GM10266 (cell line): ENCODE data around the gene ADGRL2.

Source experiments
- DNase-seq: peaks from one replicate; pipeline ENCODE4 v3.0.0; 2012; ENCODE audit errors: extremely low spot score
- TF ChIP-seq, protein P1 (sequence below): IDR thresholded peaks from 2 replicates; pipeline ENCODE4 v1.5.1; 2012; ENCODE audit warnings: mild to moderate bottlenecking, low read depth; ENCODE audit not compliant: control insufficient read depth, insufficient read depth; ENCODE audit errors: missing control alignments

Gene ADGRL2

DNA sequence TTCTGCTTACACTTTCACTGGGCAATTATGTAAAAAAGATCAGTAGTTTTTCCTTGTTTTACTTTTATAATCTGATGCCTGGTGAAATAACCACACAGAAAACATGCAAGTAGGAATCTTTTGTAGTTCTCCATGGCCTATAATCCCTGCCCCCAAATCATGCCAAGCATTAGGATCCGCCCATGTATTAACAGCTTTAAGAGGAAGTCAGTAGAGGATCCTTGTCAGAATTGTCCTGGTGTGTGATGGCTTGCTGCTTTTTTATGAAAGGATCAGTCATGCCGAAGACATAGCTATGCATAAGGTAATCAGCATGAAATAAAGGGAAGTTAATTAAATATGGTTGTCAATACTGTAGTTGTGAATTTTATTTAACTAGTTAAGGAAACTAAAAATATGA, 20.0 kb downstream of the ADGRL2 start:
- TF ChIP-seq, protein P1, sequence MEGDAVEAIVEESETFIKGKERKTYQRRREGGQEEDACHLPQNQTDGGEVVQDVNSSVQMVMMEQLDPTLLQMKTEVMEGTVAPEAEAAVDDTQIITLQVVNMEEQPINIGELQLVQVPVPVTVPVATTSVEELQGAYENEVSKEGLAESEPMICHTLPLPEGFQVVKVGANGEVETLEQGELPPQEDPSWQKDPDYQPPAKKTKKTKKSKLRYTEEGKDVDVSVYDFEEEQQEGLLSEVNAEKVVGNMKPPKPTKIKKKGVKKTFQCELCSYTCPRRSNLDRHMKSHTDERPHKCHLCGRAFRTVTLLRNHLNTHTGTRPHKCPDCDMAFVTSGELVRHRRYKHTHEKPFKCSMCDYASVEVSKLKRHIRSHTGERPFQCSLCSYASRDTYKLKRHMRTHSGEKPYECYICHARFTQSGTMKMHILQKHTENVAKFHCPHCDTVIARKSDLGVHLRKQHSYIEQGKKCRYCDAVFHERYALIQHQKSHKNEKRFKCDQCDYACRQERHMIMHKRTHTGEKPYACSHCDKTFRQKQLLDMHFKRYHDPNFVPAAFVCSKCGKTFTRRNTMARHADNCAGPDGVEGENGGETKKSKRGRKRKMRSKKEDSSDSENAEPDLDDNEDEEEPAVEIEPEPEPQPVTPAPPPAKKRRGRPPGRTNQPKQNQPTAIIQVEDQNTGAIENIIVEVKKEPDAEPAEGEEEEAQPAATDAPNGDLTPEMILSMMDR = no peak
- no peak for DNase-seq

DNA sequence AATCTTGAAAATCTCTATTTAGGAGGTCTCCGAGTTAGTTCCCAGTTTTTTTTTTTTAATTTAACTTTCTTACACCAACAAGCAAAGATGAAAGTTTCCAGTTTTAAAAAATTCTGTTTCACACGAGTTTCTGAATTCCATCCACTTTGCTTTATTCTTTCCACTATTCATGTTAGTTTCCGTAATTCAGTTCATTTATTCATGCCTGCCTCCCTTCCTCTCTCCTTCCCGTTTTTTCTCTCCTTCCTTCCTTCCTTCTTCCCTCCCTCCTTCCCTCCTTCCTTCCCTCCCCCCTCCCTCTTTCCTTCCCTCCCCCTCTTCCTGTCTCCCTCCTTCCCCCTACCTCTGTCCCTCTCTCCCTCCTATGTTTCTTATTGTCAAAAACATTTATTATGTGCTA, 22.3 kb downstream of the ADGRL2 start:
- DNase-seq = no peak
- TF ChIP-seq, protein P1 = no peak

DNA sequence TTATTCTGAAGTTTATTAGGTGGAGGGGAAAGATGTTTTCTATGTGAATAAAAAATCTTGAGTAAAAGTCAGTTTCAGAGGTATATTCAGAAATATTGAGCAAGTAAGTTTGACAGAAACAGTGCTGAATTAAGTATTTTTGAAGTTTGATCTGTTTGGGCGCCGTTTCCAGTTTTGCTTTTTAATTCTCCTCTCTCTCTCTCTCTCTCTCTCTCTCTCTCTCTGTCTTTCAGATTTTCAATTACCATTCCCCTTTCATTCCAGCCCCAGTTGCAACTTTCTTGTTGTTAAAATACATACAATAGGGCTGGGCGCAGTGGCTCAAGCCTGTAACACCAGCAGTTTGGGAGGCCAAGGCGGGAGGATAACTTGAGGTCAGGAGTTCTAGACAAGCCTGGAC, 24.0 kb downstream of the ADGRL2 start:
- TF ChIP-seq, protein P1 = no peak
- DNase-seq = no peak

DNA sequence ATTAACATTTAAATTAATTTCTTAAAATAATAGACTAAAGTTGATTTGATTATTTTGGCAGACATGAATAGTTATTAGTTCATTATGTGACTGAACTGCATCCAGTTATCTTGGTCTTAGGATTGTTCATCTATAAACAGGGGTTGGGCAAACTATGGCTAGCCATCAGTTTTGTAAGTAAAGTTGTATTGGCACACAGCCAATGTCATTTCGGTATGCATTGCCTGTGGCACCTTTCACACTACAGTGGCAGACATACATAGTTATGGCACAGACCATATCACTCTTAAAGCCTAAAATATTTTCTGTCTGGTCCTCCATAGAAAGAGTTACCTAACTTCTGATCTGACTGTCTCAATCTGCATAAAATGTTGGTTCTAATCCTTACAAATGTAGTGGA, 27.2 kb downstream of the ADGRL2 start:
- DNase-seq = no peak

DNA sequence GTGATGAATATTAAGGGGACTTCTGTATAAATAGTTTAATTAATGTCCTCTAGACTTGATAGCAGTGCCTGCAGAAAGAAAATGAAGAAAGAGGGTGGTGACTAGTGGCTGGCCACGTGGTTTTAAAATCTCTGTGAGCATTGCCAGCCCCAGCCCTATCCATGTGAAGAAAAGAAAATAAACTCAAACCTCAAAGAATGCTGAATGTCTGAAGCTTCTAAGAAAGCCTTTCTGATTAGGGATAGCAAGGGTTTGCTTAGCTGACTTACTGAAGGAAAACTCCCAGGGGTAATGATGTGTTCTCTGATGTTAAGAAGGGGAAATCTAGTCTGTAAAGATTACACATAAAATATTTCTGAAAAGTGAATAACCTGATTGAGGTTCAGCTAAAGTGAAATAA, 31.8 kb downstream of the ADGRL2 start:
- DNase-seq = no peak
- TF ChIP-seq, protein P1 = no peak

More for the DNA sequence above, 27.2 kb downstream of the ADGRL2 start:
- TF ChIP-seq, protein P1 = no peak

DNA sequence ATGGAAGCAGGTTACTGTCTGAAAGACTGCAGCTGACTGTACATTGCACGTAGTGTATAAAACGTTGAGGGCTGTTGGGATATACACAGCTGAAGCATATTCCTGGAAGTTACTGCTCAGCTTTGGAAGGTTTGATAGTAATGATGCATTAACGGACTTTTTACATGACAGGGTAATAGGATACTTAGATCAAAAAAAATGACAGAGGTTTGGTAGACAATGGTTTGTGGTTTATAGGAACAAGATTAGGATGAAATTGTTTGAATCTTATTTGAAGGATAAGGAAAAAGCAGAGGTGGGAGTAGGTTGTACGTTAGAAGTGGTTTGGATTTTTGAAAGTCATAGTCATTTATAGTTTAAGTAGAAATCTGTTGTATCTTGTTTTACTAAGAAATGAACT, 33.0 kb downstream of the ADGRL2 start:
- DNase-seq = no peak
- TF ChIP-seq, protein P1 = no peak

DNA sequence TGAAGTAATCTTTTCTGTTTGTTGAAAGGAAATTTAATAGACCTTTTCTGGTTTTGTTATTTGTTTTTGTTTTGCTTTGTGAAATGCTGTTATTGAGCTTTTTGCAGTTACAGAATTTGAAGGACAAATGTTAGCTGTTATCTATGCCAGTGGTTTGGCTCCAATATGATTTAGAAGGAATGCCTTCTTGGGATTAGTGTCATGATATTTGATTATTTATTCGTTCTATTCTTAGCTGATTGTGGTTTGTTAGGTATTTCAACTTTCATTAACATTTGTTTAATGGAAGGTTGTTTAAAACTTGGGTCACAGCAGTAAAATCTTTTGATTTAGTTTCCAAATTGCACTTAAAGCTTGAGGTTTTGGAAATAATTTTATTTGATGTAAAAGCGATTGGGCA, 33.5 kb downstream of the ADGRL2 start:
- no peak for DNase-seq
- TF ChIP-seq, protein P1 = no peak
